Heart right ventricle (tissue), 16 donors: ENCODE measurements around the gene NEURL3. TPM values are rescaled to one million over a fixed set of nuclear protein-coding genes. Genes with fewer than 3 reads are reported as not detected.

ENCODE experiments used
- ATAC-seq, 8 donors: fragments of 200-7000 bp; cut with Tn5 transposase; one replicate each; pipeline ENCODE4 v1.9.1; 2020; ENCODE audit warnings: mild to moderate bottlenecking in 8 of 8, moderate library complexity in 8 of 8, moderate number of reproducible peaks in 1 of 8
- DNase-seq, 2 donors: peaks; one replicate each; pipeline ENCODE4 v3.0.0-alpha.2; 2020
- H3K27ac ChIP-seq, 10 donors: fragments of 200-600 bp; sonication (generic) in 2 of 10; one replicate each; pipeline versions ENCODE4 v1.5.0 to v1.8.0; 2020 to 2022; ENCODE audit warnings: mild to moderate bottlenecking in 3 of 10
- H3K27me3 ChIP-seq, 7 donors: fragments of 200-600 bp; one replicate each; pipeline ENCODE4 v1.8.0; 2021 to 2022; ENCODE audit warnings: mild to moderate bottlenecking in 2 of 7
- H3K36me3 ChIP-seq, 9 donors: fragments of 200-600 bp; sonication (generic) in 1 of 9; one replicate each; pipeline versions ENCODE4 v1.5.0 to v1.8.0; 2020 to 2022; ENCODE audit warnings: mild to moderate bottlenecking in 2 of 9
- H3K4me1 ChIP-seq, 9 donors: fragments of 200-600 bp; sonication (generic) in 1 of 9; one replicate each; pipeline versions ENCODE4 v1.5.0 to v1.8.0; 2020 to 2022; ENCODE audit warnings: mild to moderate bottlenecking in 4 of 9
- H3K4me3 ChIP-seq, 10 donors: fragments of 200-600 bp; sonication (generic) in 2 of 10; one replicate each; pipeline versions ENCODE4 v1.5.0 to v1.8.0; 2020 to 2022; ENCODE audit warnings: mild to moderate bottlenecking in 7 of 10, moderate library complexity in 2 of 10
- H3K9me3 ChIP-seq, 11 donors: fragments of 200-600 bp in 10 of 11; sonication (generic) in 2 of 11; one replicate each; pipeline versions ENCODE4 v1.5.0 to v1.8.0; 2013 to 2022; ENCODE audit warnings: mild to moderate bottlenecking in 2 of 11, control low read depth in 1 of 11, moderate library complexity in 1 of 11
- CTCF ChIP-seq, 9 donors: fragments of 200-600 bp; sonication (generic) in 2 of 9; IDR thresholded peaks; one replicate each; pipeline versions ENCODE4 v1.5.0 to v1.8.0; 2021 to 2022; ENCODE audit warnings: antibody characterized with exemption in 9 of 9, mild to moderate bottlenecking in 5 of 9, moderate library complexity in 1 of 9
- WGBS, 2 donors: extraction: QIAGEN DNeasy Blood & Tissue Kit; methylation state at CpG; one replicate each; pipeline ENCODE4 v1.1.7; 2013; ENCODE audit warnings: inconsistent platforms in 1 of 2; 5-methylcytosine and 5-hydroxymethylcytosine counted together
- intact Hi-C, 10 donors: fragments of 100-400 bp; cut with DNase I; formaldehyde crosslinking; loops; one replicate each; pipeline versions ENCODE4 v1.11.1 to v1.14.2; 2022
- polyA plus RNA-seq, 2 donors: library from polyadenylated mRNA; stranded (reverse); fragments of 200-250 nt; gene quantifications; one replicate each; pipeline ENCODE4 v1.2.3, GENCODE V29; 2013
- total RNA-seq, 10 donors: library from RNA; stranded (reverse); fragmentation: NEBNext Ultra II Directional in 3 of 10; extraction: Animal tissue kit (Norgen Biotek cat#: 25700) in 3 of 10; gene quantifications; one replicate each; pipeline versions ENCODE4 v1.2.1 to v1.2.4, GENCODE V29; 2021 to 2023
- donor health status: Arrhythmogenic right ventricular cardiomyopathy.
- donor health status: ischemic (EF 13 %, LVEDD 7.1; RV severe dilation, severe dysfunction).
- donor health status: healthy with polysubstance abuse.
- donor health status: DM: no; HTN: yes; CAD: no.
- donor health status: DM: no; HTN: no; CAD: no.
- donor health status: ischemic (EF 25% LVEDD 6.9; RV normal size, moderate dysfunction).
- donor health status: ischemic (EF 25% LVEDD 5.7; RV mildly dilated, moderate dysfunction).
- donor health status: healthy.
- donor health status: DM: yes; HTN: yes; CAD: no.
- donor health status: Ischemic cardiomyopathy.
- donor health status: ischemic (EF 35%, LVEDD 5.7; RV mildly dilated, moderate dysfunction).
- donor health status: nonischemic (EF 11% LVEDD 7.7; RV severe dilation, severe dysfunction).
- donor health status: DM: yes; HTN: yes; CAD: no.
- donor health status: PGD.
- donor health status: ischemic (EF 29% LVEDD 5.4; RV normal size, mild dysfunction).
- donor health status: nonischemic (EF 23%, LVEDD 6.1; RV moderate dilation, normal function).

Gene NEURL3
- total and polyA plus RNA-seq, 12 donors = 0.06 to 0.67 (median 0.30) TPM; not detected in 8

GRCh38 chr2:96471772-96472171 is 33.4 kb downstream of the NEURL3 start:
- ATAC-seq (no peak), DNase-seq (no peak)
- Histone ChIP-seq H3K36me3 (no peaks in the 10 kb centered on the region), H3K9me3 (no peaks in the 10 kb centered on the region), H3K27me3 (peaks cover 0 to 9% (median 0%) of the 10 kb centered on the region in 7 donors), H3K4me1 (peaks cover 0 to 12% (median 7%) of the 10 kb centered on the region in 9 donors), H3K27ac (no peak overlapping the region), H3K4me3 (no peak overlapping the region)
- WGBS, 2 donors = 97 to 98% methylated on average over 6 of the region's 6 CpGs
- TF ChIP-seq CTCF (IDR thresholded peaks at IDR 0.05) = no peak
- intact Hi-C loops = loop anchor here in 6 of 10 donors (2.0 to 10.0 kb wide), 4 partner anchors 36 to 81 kb away; partner anchors contain the start of gene NEURL3 (in 4 of the 6)

- DNase-seq (peak; percentile 61 to 75), ATAC-seq (peak; percentile 76 to 93 (median 86))
- peak; percentile 38 to 78 (median 69) for TF ChIP-seq CTCF (IDR thresholded peaks at IDR 0.05)
- peak overlapping the region in 8 of 10 donors; percentile 13 to 45 (median 38) for H3K4me3 ChIP-seq
- 11 to 12% methylated on average over 24 to 25 of the region's 25 CpGs for WGBS, 2 donors
- no peaks in the 10 kb centered on the region for H3K9me3 ChIP-seq
- no peaks in the 10 kb centered on the region for H3K36me3 ChIP-seq
- intact Hi-C loops = loop anchor here in 7 of 10 donors (1.0 to 10.0 kb wide), 5 partner anchors 37 to 82 kb away; partner anchors contain the start of gene NEURL3 (in 4 of the 7)
- H3K27me3 ChIP-seq = peaks cover 0 to 9% (median 0%) of the 10 kb centered on the region in 7 donors
- H3K27ac ChIP-seq = peak overlapping the region in 1 of 10 donors; percentile 19
- peaks cover 0 to 12% (median 7%) of the 10 kb centered on the region in 9 donors for H3K4me1 ChIP-seq
Measured at GRCh38 chr2:96470636-96471035, 34.5 kb downstream of the NEURL3 start.

GRCh38 chr2:96470109-96470508 is 35.0 kb downstream of the NEURL3 start:
- DNase-seq (no peak), ATAC-seq (peak in 2 of 8 donors; percentile 15 to 62)
- Histone ChIP-seq H3K27me3 (peaks cover 0 to 9% (median 0%) of the 10 kb centered on the region in 7 donors), H3K9me3 (no peaks in the 10 kb centered on the region), H3K4me3 (peak overlapping the region in 8 of 10 donors; percentile 13 to 45 (median 38)), H3K27ac (peak overlapping the region in 1 of 10 donors; percentile 19), H3K4me1 (peaks cover 0 to 12% (median 7%) of the 10 kb centered on the region in 9 donors), H3K36me3 (no peaks in the 10 kb centered on the region)
- intact Hi-C loops = loop anchor here in 7 of 10 donors (1.0 to 10.0 kb wide), 5 partner anchors 37 to 82 kb away; partner anchors contain the start of gene NEURL3 (in 4 of the 7)
- 53 to 62% methylated on average over 8 of the region's 8 CpGs for WGBS, 2 donors
- TF ChIP-seq CTCF (IDR thresholded peaks at IDR 0.05) = no peak

GRCh38 chr2:96468904-96469303 is 36.3 kb downstream of the NEURL3 start:
- intact Hi-C loops = no loop called here
- Histone ChIP-seq H3K4me1 (peaks cover 0 to 12% (median 7%) of the 10 kb centered on the region in 9 donors), H3K27ac (no peak overlapping the region), H3K4me3 (no peak overlapping the region), H3K36me3 (no peaks in the 10 kb centered on the region), H3K27me3 (peaks cover 0 to 9% (median 0%) of the 10 kb centered on the region in 7 donors), H3K9me3 (no peaks in the 10 kb centered on the region)
- 86 to 92% methylated on average over 6 of the region's 6 CpGs for WGBS, 2 donors
- no peak for ATAC-seq
- TF ChIP-seq CTCF (IDR thresholded peaks at IDR 0.05) = no peak
- DNase-seq = no peak
